VCaP (cell line): Measurements from ENCODE around the gene GRIK3.

Experiments used
- H3K27ac ChIP-seq: fragments of 450-650 bp; 2 replicates; pipeline ENCODE4 v1.5.1; 2017
- TF ChIP-seq, protein P1 (sequence below): fragments of 450-650 bp; conservative IDR thresholded peaks from 2 replicates; pipeline ENCODE4 v1.5.1; 2017; ENCODE audit warnings: mild to moderate bottlenecking, moderate library complexity

The GRIK3 gene

DNA sequence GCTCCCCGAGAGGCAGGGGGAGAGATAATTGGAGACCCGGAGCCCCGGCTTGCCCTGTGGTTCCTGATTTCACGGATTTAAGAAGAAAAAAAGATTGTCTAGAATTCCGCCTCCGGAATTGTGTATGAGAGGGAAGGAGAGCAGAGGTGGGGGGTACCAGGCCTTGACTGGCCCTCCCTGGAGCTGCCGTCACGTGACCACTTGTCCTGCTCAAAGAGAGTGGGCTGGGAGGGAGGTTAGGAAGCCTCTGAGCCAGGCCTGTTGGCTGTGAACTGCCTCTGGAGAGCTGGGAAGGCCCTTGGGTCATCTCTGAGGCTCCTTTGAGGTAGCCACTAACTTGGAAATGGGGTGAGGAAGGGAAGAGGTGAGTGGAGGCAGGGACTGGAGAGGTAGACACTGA, 106.5 kb downstream of the GRIK3 start:
- H3K27ac ChIP-seq = no peak overlapping the region
- TF ChIP-seq, protein P1, sequence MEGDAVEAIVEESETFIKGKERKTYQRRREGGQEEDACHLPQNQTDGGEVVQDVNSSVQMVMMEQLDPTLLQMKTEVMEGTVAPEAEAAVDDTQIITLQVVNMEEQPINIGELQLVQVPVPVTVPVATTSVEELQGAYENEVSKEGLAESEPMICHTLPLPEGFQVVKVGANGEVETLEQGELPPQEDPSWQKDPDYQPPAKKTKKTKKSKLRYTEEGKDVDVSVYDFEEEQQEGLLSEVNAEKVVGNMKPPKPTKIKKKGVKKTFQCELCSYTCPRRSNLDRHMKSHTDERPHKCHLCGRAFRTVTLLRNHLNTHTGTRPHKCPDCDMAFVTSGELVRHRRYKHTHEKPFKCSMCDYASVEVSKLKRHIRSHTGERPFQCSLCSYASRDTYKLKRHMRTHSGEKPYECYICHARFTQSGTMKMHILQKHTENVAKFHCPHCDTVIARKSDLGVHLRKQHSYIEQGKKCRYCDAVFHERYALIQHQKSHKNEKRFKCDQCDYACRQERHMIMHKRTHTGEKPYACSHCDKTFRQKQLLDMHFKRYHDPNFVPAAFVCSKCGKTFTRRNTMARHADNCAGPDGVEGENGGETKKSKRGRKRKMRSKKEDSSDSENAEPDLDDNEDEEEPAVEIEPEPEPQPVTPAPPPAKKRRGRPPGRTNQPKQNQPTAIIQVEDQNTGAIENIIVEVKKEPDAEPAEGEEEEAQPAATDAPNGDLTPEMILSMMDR = no peak

DNA sequence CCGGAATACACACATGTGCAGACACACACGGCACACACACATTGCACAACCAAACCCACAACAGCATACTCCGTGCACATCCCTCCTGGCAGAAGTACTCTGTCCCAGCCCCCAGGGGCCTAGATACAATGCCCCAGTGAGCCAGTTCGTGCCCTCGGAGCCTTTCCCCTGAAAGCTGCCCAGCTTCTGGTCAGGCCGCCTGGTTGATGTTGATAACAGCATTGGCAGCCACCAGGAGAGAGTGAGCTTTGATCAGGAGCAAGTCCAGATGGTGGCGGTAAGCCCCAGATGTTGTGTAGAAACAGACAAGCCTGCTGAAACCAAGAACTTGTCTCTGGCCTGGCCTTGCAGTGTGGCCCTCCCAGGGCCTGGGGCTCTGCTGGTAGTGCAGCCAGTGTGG, 109.1 kb downstream of the GRIK3 start:
- H3K27ac ChIP-seq = no peak overlapping the region
- TF ChIP-seq, protein P1 = no peak

DNA sequence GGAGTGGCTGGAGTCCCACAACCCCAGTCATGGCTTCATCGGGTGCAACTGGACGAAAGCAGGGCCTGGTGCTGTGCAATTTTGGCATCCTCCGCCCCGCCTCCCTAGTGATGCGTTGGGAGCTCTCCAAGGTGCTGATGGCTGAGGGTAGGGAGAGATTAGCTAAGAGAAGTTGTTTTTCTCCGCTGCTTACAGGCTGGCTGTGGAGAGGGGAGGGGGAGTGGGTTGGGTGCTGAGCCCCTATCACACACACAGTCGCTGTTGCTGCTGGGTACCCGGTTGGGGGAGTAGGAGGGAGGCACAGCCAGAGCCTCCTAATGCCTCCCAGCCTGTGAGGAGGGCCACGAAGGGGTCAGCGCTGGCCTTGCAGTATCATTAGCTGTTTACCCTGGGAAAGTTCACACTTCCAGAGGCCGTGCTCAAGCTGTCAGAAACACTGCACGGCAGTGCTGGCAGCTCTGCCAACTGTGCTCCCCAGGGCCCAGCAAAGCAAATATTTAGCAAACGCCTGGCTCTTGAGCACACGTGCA, 110.0 kb downstream of the GRIK3 start:
- TF ChIP-seq, protein P1 = no peak
- H3K27ac ChIP-seq = 0 out of 2 replicates have a peak overlapping the region, but pooled peaks have one; percentile 22

DNA sequence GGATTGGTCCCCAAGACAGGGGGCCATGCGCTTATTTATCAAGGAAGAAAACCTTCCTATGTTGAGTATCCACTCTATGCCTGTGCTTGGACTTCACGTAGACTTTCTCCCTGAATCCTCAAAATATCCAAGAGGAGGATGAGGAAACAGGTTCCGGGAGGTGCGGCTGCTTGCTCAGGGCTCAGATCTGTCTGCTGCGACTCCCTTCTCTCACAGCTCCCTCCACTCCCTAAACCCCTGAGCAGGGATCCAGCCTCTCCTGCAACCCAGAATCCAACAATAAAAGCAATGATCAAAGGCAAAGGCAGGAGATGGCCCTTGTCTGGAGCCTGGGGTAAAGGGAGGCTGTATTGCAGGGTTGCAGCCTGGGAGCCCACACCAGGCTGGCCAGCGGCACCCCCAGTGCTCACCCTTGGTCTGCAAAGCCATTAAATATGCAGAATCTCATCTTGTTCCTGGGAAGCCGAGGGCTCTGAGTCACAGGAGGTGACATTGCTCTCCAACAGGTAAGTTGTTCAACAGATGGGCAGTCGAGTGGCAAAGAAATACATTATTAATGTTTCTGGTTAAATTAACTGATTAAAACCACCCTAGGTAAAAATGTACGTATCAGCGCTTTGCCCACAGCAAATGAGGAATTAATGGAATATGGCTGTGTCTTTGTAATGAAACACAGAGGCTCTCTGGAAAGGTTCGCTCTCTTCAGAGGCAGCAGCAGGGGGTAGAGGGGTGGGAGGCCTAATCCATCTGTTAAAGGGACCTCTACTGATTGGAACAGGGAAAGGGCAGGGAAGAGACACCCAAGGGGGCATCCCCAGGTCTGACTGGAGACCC, 111.5 kb downstream of the GRIK3 start:
- TF ChIP-seq, protein P1 = no peak

DNA sequence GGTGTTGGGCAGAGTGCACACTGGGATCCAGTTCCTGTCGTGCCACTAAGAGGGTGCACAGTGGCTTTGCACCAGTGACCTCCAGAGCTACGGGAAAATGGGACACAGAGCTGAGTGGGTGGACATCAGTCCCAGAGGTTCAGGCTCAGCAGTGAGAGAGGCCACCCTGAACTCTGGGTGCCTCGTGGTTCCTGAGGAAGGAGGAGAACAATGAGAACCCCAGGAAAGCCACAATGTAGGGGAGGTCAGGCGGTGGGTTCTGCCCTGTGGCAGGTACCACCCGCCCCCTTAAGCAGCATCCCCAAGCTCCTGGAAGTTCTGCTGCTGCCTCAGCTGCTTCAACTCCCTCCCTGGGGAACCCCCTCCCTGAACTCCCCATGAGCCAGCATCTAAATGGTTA, 112.2 kb downstream of the GRIK3 start:
- H3K27ac ChIP-seq = no peak overlapping the region
- TF ChIP-seq, protein P1 = no peak

More for the DNA sequence above, 111.5 kb downstream of the GRIK3 start:
- H3K27ac ChIP-seq = no peak overlapping the region

DNA sequence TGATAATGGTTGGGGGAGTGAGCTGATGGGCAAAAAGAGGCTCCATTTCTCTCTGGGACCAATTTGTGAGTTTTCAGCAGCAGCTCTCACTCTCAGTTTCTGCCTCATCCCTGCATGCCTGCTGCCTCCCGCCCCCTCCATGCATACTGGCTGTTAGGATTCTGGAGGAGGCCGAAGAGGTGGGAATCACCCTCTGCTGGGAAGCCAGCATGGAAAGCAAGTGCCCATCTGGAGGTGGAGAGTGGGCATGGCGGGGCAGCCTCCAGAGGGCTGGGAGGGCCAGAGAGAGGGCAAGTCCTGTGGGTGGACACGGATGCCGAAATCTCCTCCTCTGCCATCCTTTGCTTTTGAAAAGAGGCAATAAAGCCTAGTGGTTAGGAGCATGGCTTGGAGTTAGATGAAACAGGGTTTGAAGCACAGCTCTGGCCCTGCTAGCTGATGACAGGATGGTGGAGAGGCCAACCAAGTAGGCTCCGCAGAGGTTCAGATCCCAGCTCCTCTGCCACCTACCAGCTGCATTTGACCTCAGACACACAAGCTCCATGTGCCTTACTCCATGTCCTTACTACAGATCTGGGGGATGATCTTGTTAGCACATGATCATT, 113.4 kb downstream of the GRIK3 start:
- TF ChIP-seq, protein P1 = no peak
- no peak overlapping the region for H3K27ac ChIP-seq

DNA sequence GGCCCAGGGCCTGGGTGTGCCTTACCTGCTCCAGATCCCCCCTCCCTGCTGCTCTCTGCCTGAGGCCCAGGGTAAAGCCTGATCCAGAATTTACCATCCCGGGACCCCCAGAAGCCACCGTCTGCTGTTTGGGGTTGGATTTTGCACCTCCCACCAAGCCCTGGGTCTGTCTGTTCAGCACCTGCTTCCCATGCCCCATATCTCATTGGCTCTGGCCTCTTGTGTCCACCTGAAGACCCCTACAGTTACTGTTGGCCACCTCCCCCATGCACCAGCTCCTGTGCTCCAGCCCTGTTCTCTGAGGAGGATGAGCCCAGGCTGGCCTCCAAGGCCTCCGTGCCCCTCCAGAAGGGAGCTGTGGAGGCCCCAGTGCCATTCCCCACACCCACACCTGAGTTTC, 113.9 kb downstream of the GRIK3 start:
- TF ChIP-seq, protein P1 = no peak
- H3K27ac ChIP-seq = no peak overlapping the region
